K562 (cell line): ENCODE results near the gene NOTCH1. TPM values are rescaled to one million over a fixed set of nuclear protein-coding genes. Genes with fewer than 3 reads are reported as not detected.

Source experiments
- CHD2 ChIP-seq: IDR thresholded peaks from 2 replicates; pipeline ENCODE4 v1.6.1; 2011; ENCODE audit warnings: low read depth, low read length
- NFE2 ChIP-seq: IDR thresholded peaks from 2 replicates; pipeline ENCODE4 v1.6.1; 2014; ENCODE audit warnings: antibody characterized with exemption, low read depth
- SFPQ ChIP-seq: fragments of 200-400 bp; formaldehyde crosslinking; IDR thresholded peaks from 2 replicates; pipeline ENCODE4 v1.6.1; 2017; ENCODE audit warnings: mild to moderate bottlenecking, low read depth, low read length, moderate library complexity
- YY1 ChIP-seq, 3 experiments: IDR thresholded peaks; 2 replicates each; pipeline ENCODE4 v1.6.1; 2011; ENCODE audit warnings: low read length in 2 of 3, mild to moderate bottlenecking in 2 of 3, moderate library complexity in 2 of 3, borderline replicate concordance in 1 of 3, control low read depth in 1 of 3, low read depth in 1 of 3; ENCODE audit not compliant: insufficient read depth in 3 of 3, insufficient replicate concordance in 2 of 3, control insufficient read depth in 1 of 3, insufficient read length in 1 of 3; ENCODE audit errors: extremely low read depth in 1 of 3
- polyA plus RNA-seq, 8 experiments: library from polyadenylated mRNA; depleted of rRNA in 4 of 8; stranded (reverse) in 5 of 8; unstranded in 3 of 8; fragments of >200 nt; fragmentation: Nextera tagmentation in 2 of 8; fragmentation: Illumina TruSeq in 1 of 8; extraction: Ambion mirVana in 2 of 8; extraction: Trizol in 1 of 8; gene quantifications; 2 replicates each; pipeline versions ENCODE4 v1.2.1 to v1.2.3, GENCODE V29; 2011 to 2014; ENCODE audit warnings: inconsistent platforms in 1 of 8, missing spikeins in 1 of 8
- total RNA-seq, 7 experiments: library from RNA; depleted of rRNA in 6 of 7; stranded (reverse); fragments of >200 nt in 6 of 7; fragmentation: Illumina TruSeq in 2 of 7; extraction: Trizol in 2 of 7; gene quantifications; 2 replicates each; pipeline versions ENCODE4 v1.2.1 to v1.2.3, GENCODE V29; 2011 to 2021; ENCODE audit warnings: low replicate concordance in 1 of 7

The NOTCH1 gene
- total and polyA plus RNA-seq, 9 of the 15 experiments (the other 6 are each of a cell fraction or from before 2014, with no cell fraction given), result 0.03 to 31.4 (median 2.3) TPM

DNA sequence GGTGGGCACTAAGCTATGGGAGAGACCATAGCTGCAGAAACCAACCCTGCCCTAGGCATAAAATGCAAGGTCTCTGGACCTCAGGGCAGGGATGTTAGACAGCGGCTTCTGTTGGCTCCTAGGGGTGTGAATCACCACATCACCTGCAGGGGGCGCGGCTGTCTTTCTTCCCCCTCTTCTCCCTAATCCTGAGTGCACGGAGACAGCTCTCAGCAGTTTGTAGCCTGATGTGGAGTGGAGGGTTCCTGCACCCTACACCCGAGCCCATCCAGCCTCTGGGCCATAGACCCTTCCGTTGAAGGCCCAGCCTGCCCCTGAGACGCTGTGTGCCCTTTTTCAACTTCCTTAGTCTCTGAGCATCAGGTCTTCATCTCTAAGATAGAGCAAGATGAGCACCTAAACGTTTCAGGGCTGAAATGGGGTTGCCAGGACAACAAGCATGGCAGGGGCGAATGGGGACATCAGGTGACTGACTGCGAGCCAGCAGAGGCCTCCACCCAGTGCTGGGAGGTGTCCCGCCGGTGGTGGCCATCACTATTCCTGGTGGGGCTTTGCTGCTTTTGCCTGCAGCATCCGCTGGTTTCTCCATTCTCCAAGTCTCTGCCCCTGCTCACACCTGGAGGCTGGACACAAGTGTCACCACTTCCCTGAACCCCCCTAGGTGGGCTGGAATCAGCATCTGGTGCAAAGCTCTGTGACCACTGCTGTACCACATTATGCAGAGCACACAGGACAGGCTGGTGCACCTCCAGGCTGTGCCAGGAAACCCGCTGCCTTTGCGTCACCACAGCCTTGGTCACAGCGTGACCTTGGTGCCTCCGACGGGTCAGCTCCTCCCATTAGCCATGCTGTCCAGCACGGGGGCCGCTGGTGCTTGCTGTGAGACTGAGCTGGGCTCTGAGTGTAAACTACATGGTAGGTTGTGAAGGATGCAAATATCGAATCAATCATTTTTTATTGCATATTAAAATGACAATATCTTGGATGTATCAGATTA is 60.5 kb downstream of the NOTCH1 start (continued):
- no peak for TF ChIP-seq SFPQ
- TF ChIP-seq NFE2, result no peak
- no peak for TF ChIP-seq YY1 (IDR thresholded peaks at IDR 0.05; ENCODE audit: borderline replicate concordance in 1 of 3, control insufficient read depth in 1 of 3, extremely low read depth in 1 of 3, insufficient read depth in 3 of 3, insufficient read length in 1 of 3, insufficient replicate concordance in 2 of 3, low read depth in 1 of 3, low read length in 2 of 3)
- peak; percentile 40; the same call in 1 of the 2 replicates for TF ChIP-seq CHD2
